Ovary (tissue), 9 donors: ENCODE measurements around the gene PGAM2. TPM values are rescaled to one million over a fixed set of nuclear protein-coding genes. Genes with fewer than 3 reads are reported as not detected.

Source experiments
- DNase-seq, 5 donors: peaks; one replicate each; pipeline ENCODE4 v3.0.0-alpha.2; 2019 to 2020
- H3K27ac ChIP-seq, 2 donors: fragments of 200-600 bp; one replicate each; pipeline versions ENCODE4 v1.5.1 to v1.8.0; 2019 to 2022
- H3K27me3 ChIP-seq: fragments of 200-600 bp; one replicate; pipeline ENCODE4 v1.8.0; 2022
- H3K36me3 ChIP-seq: fragments of 200-600 bp; sonication (generic); one replicate; pipeline ENCODE4 v1.5.1; 2019
- H3K4me1 ChIP-seq: one replicate; pipeline ENCODE4 v1.8.1; 2013; ENCODE audit warnings: mild to moderate bottlenecking, moderate library complexity; ENCODE audit not compliant: insufficient read depth
- H3K4me3 ChIP-seq: fragments of 200-600 bp; sonication (generic); one replicate; pipeline ENCODE4 v1.5.1; 2017
- H3K9me3 ChIP-seq, 2 donors: fragments of 200-600 bp in 1 of 2; sonication (generic) in 1 of 2; one replicate each; pipeline versions ENCODE4 v1.5.1 to v1.8.1; 2013 to 2019; ENCODE audit warnings: mild to moderate bottlenecking in 1 of 2, moderate library complexity in 1 of 2
- EP300 ChIP-seq: sonication (generic); formaldehyde crosslinking; IDR thresholded peaks from one replicate; pipeline ENCODE4 v1.6.1; 2017; ENCODE audit warnings: antibody characterized with exemption
- POLR2A ChIP-seq: fragments of 450-650 bp; IDR thresholded peaks from one replicate; pipeline ENCODE4 v1.6.1; 2017; ENCODE audit warnings: antibody characterized with exemption, mild to moderate bottlenecking, moderate library complexity
- WGBS, 3 donors: extraction: QIAGEN DNeasy Blood & Tissue Kit in 1 of 3; methylation state at CpG; one replicate each; pipeline versions ENCODE4 v1.1.5 to v1.1.7; 2013 to 2017; 5-methylcytosine and 5-hydroxymethylcytosine counted together
- intact Hi-C, 4 donors: fragments of 100-400 bp; cut with DNase I; formaldehyde crosslinking; loops; one replicate each; pipeline versions ENCODE4 v1.11.0 to v1.15.1; 2022 to 2023
- polyA plus RNA-seq, 2 donors: library from polyadenylated mRNA; stranded (reverse); fragments of 200-250 nt in 1 of 2; fragments of 350-450 nt in 1 of 2; fragmentation: Illumina TruSeq in 1 of 2; extraction: RNeasy Lipid Tissue Mini Kit (QIAGEN cat#74804) in 1 of 2; gene quantifications; one replicate each; pipeline ENCODE4 v1.2.3, GENCODE V29; 2013 to 2014
- total RNA-seq, 7 donors: library from RNA; depleted of rRNA in 2 of 7; stranded (reverse); fragments of >200 nt in 2 of 7; fragmentation: NEBNext Ultra II Directional in 3 of 7; extraction: Animal tissue kit (Norgen Biotek cat#: 25700) in 3 of 7; gene quantifications; one replicate each; pipeline versions ENCODE4 v1.1.0 to v1.2.4, GENCODE V29; 2016 to 2023
- TF ChIP-seq, protein P1 (sequence below), 3 donors: fragments of 450-650 bp in 2 of 3; fragments of 200-600 bp in 1 of 3; IDR thresholded peaks; one replicate each; pipeline versions ENCODE4 v1.5.1 to v1.8.0; 2016 to 2022; ENCODE audit warnings: antibody characterized with exemption in 3 of 3, mild to moderate bottlenecking in 1 of 3
- donor health status: DM: no; HTN: no; CAD: no; lungs with moderate emphysema.
- donor health status: DM: no; HTN: no; CAD: no.
- donor health status: Bipolar disorder and iron deficiency.
- donor health status: DM: yes; HTN: yes; CAD: no.
- donor health status: DM: no; HTN: no; CAD: no.
- donor health status: DM: yes; HTN: yes; CAD: no.

The PGAM2 gene
- total and polyA plus RNA-seq, 9 donors, result 0.40 to 3.2 (median 1.7) TPM; not detected in 2

DNA sequence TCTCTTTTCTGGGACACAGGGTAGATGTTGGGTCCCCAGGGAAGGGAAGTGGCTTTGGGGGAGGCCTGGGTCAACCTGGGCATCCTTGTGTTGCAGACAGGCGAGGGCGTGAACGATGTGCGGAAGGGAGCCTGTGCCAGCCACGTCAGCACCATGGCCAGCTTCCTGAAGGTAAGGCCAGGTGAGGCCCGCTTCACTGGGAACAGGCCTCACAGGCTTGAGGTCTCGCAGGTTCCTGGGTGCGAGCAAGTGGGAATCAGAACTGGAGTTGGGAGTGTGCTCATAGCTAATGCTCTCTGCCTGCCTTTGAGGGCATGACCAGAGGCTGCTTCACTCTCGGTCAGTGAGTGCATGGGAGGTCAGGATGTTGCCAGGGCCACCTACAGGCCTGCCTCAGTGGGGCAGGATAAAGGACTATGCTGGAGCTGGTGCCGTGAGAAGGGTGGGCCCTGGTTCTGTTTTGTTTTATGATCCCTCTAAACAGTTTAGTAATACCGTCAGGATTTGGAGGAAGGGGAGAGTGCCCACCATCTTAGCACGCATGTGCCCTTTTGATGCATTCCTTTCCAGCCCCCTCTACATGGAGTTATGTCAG lies 12.5 kb downstream of the PGAM2 start:
- Histone ChIP-seq H3K9me3 (no peaks in the 10 kb centered on the region), H3K36me3 (no peaks in the 10 kb centered on the region)

DNA sequence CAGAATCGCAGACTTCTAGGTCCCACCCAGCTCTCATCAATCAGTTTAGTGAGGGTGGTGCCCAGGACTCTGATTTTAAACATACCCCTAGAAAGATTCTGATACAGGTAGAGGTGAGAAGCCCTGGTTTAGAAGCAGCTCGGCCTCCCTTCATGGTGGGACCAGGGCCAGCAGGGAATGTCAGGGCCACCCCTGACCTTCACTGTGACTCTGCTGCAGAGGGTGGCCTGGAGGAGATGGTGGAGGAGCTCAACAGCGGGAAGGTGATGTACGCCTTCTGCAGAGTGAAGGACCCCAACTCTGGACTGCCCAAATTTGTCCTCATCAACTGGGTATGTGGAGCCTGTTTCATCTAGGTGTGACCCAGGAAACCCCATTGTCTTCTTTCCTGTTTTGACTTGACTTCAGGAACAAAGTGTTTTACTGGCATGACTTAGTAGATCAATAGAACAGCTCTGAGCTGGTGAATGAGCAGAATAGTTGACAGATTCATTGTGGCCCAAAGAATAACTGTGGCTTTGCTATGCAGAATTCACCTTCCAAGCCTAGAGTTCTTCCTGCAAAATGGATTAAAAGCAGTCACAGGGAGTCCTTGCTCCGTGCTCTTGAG lies 13.7 kb downstream of the PGAM2 start:
- intact Hi-C loops, result loop anchor here in 1 of 4 donors (10.0 kb wide), 1 partner anchor 143 kb away; no protein-coding TSS in a partner anchor
- 86 to 88% (median 88%) methylated on average over 5 of the region's 5 CpGs for WGBS, 3 donors
- DNase-seq, result peak in 3 of 5 donors; percentile 4 to 19 (median 13)
- TF ChIP-seq, protein P1, sequence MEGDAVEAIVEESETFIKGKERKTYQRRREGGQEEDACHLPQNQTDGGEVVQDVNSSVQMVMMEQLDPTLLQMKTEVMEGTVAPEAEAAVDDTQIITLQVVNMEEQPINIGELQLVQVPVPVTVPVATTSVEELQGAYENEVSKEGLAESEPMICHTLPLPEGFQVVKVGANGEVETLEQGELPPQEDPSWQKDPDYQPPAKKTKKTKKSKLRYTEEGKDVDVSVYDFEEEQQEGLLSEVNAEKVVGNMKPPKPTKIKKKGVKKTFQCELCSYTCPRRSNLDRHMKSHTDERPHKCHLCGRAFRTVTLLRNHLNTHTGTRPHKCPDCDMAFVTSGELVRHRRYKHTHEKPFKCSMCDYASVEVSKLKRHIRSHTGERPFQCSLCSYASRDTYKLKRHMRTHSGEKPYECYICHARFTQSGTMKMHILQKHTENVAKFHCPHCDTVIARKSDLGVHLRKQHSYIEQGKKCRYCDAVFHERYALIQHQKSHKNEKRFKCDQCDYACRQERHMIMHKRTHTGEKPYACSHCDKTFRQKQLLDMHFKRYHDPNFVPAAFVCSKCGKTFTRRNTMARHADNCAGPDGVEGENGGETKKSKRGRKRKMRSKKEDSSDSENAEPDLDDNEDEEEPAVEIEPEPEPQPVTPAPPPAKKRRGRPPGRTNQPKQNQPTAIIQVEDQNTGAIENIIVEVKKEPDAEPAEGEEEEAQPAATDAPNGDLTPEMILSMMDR (IDR thresholded peaks at IDR 0.05), result no peak
- no peak for TF ChIP-seq POLR2A
- TF ChIP-seq EP300, result no peak
- Histone ChIP-seq H3K36me3 (no peaks in the 10 kb centered on the region), H3K27me3 (no peaks in the 10 kb centered on the region), H3K4me1 (no peaks in the 10 kb centered on the region), H3K27ac (no peak overlapping the region), H3K4me3 (no peak overlapping the region), H3K9me3 (no peaks in the 10 kb centered on the region)

More for the DNA sequence above, 12.5 kb downstream of the PGAM2 start:
- H3K27me3 ChIP-seq, result no peaks in the 10 kb centered on the region
- H3K27ac ChIP-seq, result no peak overlapping the region
- DNase-seq, result peak; percentile 7 to 26 (median 14)
- H3K4me3 ChIP-seq, result no peak overlapping the region
- H3K4me1 ChIP-seq, result no peaks in the 10 kb centered on the region
- WGBS, 3 donors, result 88 to 95% (median 90%) methylated on average over 12 of the region's 12 CpGs
- TF ChIP-seq EP300 (no peak), POLR2A (no peak)
- TF ChIP-seq, protein P1 (IDR thresholded peaks at IDR 0.05), result no peak
- intact Hi-C loops, result loop anchor here in 1 of 4 donors (10.0 kb wide), 1 partner anchor 142 kb away; no protein-coding TSS in a partner anchor

DNA sequence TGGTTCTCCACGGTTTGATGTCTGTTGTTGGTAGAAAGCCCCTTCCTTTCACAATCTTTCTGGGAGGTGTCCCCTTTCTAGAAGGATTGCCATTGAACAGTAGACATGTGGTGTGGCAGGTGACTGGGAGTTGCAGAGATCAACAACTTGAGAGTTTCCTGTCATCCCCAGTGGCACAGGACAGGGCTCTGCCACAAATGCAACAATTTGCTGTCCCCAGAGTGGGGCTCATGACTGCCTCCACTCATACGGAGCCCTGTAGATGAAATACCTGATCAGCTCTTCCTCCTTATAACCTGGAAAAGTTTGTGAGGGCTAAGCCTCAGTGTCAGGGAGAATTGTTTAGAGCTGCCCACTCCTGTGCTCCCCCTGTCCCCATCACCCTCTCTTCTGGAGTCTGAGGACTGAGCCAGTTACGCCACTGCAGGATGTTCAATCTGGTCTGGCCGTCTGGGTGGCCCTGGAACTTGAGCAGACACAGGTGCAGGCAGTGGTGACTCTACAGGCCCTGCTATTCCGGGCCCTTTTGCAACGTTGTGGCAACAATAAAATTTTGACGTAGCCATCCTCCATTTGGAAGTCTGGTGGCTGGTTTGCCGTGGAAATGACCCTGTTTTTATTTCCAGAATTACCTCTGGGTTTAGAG lies 14.3 kb downstream of the PGAM2 start:
- Histone ChIP-seq H3K4me1 (no peaks in the 10 kb centered on the region), H3K4me3 (no peak overlapping the region), H3K36me3 (no peaks in the 10 kb centered on the region), H3K27me3 (no peaks in the 10 kb centered on the region), H3K27ac (no peak overlapping the region), H3K9me3 (no peaks in the 10 kb centered on the region)
- 78 to 85% (median 83%) methylated on average over 8 of the region's 8 CpGs for WGBS, 3 donors
- TF ChIP-seq, protein P1 (IDR thresholded peaks at IDR 0.05), result no peak
- no peak for TF ChIP-seq EP300
- no peak for TF ChIP-seq POLR2A
- DNase-seq, result peak in 2 of 5 donors; percentile 4 to 9
- intact Hi-C loops, result loop anchor here in 1 of 4 donors (10.0 kb wide), 1 partner anchor 144 kb away; no protein-coding TSS in a partner anchor

DNA sequence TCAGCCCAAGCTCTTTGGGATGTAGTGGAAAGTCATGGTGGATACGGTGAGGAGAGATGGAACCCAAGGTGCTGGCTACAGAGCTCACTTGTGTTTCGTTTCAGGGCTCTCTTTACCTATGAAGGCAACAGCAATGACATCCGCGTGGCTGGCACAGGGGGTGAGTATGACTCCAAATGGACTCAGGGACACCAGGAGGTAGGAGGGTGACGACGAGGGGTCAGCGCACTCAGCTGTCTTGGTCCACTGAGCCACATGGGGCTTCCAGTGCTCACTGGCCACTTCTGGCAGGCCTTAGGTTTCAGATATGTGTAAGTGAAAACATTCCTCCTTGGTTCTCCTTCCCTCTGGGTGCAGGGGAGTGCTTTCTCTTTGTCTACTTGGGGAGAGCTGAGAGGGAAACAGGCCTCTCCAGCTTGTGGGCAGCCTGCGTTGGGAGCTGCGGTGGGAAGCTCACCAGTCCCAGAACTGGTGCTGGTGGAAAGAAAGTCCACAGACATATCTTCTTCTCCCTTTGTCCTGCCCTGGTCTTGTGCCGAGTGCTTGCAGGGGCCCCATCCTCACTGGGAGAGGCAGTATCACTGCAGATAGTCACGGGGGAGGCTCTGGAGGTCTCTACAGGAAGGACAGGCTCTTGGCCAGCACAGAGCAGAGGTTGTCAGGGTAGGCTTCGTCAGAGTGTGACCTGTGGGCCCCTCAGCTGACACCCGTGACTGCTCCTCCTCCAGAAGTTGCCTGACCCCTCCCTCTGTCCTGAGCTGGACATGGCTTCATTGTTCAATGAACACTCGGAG lies 15.0 kb downstream of the PGAM2 start:
- intact Hi-C loops, result loop anchor here in 1 of 4 donors (10.0 kb wide), 1 partner anchor 144 kb away; no protein-coding TSS in a partner anchor
- DNase-seq, result peak in 2 of 5 donors; percentile 14 to 30

More for the DNA sequence above, 15.0 kb downstream of the PGAM2 start:
- peaks cover 4% of the 10 kb centered on the region for H3K4me1 ChIP-seq
- H3K27me3 ChIP-seq, result no peaks in the 10 kb centered on the region
- 86 to 89% (median 87%) methylated on average over 14 of the region's 14 CpGs for WGBS, 3 donors
- no peak overlapping the region for H3K27ac ChIP-seq
- no peaks in the 10 kb centered on the region for H3K36me3 ChIP-seq
- TF ChIP-seq, protein P1 (IDR thresholded peaks at IDR 0.05), result no peak
- TF ChIP-seq EP300, result no peak
- TF ChIP-seq POLR2A, result no peak
- no peak overlapping the region for H3K4me3 ChIP-seq
- no peaks in the 10 kb centered on the region for H3K9me3 ChIP-seq
